DMS 273 treated with DMSO at 0.1 percent for 48 hours (cell line): Measurements from ENCODE around the gene DEPDC7.
A peak's percentile ranks its signal among the peaks of the same experiment; 100 is the strongest.
"Not testable (repeated sequence)": the region's sequence is repeated elsewhere in the genome, so short reads cannot be mapped to it uniquely, and the experiment has no call there.

ENCODE experiments used
- DNase-seq: peaks from one replicate; lab custom pipeline; 2025; lab: John Stamatoyannopoulos, UW

Gene DEPDC7

DNA sequence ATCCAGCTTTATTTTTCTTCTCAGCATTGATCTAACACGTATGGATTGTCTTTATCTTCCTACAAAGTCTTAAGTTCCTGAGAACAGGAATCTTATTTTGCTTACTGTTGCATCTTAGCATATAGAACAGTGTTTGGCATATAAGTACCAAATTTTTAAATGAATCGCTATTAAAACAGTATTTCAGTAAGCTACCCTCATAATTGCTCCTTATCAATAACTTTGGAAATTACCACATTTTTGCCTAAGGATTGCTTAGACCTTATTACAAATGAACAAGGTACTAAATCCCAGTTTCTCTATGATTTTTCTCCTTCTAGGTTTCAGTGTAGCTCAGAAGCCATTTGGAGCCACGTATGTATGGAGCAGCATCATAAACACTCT lies 9.7 kb downstream of the DEPDC7 start:
- DNase-seq = no peak

DNA sequence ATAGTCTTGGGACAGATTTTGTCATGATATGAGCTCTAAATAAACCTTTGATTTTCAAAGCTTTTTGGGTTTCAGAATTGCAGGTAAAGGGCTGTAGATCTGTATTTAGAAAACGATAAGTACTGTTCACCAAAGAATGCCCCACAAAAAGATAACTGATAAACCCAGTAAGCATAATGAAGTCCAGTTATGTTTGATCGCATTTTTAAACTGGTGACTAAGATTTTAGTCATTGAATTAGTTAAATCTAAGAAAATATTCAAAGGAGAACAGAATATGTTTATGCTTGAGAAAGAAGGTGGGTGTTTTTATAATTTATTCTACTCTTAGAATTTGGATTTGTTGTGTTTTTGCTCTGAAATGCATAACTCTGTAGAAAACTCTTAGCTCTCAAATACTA lies 11.6 kb downstream of the DEPDC7 start:
- no peak for DNase-seq

DNA sequence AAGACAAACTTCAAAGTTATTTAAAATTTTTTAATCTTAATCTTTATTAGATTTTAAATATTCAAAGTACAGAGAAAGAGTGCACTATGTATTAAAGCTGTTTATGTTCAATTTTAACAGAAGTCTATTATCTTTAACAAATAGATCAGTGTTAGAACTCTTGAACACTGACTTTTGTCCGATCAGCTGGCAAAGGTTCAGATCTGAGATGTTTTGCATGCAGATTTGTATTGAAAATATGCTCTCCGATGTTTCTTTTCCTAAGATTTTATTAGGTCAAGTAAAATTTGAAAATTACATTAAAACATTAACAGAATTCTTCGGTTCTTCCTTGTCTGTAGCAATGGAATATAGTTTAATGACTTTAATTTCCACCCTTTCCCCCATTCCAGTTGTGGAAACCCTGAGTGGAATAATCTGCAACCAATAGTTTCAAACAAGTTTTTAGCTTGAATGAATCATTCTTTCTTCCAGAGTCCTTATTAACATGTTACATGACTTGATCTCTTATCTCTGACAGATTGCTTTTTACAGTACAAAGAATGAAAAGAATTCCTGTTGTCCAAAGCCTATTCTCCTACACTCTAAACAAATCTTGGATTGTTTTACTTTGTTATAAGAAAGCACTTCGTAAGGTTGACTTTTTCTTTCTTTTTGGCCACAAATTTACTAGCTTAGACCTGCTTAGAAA lies 12.3 kb downstream of the DEPDC7 start:
- no peak for DNase-seq

DNA sequence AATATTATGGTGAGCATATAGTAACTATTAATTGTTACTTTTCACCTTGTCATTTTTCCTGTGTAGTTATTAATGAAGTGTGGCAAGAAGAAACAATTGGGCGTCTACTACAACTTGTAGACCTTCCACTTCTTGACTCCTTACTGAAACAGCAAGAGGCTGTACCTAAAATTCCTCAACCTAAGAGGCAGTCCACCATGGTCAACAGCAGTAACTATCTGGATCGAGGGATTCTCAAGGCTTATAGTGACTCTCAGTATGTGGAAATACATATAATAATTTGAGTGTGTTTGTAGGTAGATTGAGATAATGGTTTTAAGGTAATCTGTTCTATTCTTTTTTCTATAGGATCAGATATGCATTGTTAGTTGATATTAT lies 12.8 kb downstream of the DEPDC7 start:
- DNase-seq = no peak

DNA sequence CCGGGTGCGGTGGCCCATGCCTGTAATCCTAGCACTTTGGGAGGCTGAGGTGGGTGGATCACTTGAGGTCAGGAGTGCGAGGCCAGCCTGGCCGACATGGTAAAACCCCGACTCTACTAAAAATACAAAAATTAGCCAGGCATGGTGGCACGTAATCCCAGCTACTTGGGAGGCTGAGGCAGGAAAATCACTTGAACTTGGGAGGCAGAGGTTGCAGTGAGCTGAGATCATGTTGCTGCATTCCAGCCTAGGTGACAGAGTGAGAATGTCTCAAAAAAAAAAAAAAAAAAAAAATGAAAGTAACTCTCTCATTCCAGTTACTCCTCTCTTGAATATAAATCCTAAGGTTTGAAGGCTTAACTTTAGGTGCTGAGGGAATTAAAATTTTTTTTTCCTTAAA lies 13.5 kb downstream of the DEPDC7 start:
- DNase-seq = not testable (repeated sequence)

DNA sequence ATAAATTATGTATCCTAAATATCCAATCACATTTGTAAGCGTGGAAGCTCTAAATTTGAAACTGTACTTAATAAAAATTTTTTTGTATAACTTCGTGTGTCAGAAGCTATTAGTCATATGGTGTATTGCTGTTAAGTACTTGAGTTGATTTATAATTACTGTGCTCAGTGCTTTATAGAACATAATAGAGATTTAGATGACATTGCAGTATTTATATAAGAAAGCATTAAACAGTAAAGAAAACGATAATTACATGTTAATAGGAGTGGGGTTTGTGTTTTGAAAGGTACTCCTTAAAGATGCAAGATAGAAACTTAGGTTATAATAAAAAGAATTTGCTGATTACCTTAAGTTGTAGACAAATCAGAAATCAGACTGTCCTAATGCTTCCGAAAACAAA lies 17.8 kb downstream of the DEPDC7 start:
- DNase-seq = no peak

DNA sequence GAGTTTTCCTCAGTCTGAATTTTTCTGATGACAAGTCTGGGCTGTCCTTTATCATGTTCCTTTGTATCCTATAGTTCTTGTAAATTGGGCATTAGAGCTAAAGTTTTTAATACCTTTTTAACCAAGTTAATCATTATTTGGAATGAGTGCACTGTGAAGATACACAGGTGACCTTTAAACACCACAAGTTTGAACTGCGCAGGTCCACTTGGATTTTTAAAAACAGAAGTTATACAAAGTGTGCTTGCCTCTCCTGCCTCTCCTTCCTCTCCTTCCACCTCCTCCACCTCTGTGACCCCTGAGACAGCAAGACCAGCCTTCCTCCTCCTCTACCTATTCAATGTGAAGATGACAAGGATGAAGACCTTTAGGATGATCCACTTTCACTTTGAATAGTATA lies 19.3 kb downstream of the DEPDC7 start:
- DNase-seq = no peak

DNA sequence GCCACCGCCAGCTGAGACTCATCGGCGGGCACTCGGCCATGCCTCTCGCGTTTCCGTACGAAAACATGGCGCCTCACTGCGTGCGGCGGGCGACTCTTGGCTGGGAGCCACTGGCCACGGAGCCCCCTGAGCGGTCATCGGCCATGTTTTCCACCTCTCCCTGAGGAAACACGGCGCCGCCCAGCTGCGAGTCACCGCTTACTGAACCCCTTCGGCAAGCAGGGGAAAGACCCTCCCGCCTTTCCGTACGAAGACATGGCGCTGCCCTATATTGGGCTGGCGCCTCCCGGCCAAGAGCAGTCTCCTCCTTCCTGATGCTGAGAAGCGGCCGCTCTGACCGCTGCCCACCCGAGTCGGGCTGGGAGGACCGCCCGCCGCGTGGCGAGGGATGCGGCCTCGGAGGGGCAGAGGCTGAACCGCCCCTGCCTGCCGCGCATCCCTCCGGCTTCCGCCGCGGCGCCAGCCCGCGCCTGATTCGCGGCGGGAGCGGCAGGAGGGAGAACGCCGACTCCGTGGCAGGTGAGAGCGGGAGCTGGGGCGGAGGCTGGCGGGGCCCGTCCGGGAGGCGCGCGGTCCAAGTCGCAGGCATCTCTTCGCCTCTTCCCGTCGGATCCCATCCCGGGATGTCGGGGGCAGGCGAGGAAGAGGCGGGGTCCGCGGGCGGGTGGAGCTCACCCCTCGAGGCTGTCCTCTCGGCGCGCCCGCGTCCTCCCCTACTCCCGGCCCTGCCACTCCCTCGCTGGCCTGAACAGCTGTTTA lies 23.8 kb downstream of the DEPDC7 start, which contains the start of gene TCP11L1:
Gene TCP11L1, plus strand, starts transcription at position 299 of the 759 bp plus-strand sequence. CDS start 4,202 bp downstream, outside the sequence.
- DNase-seq = peak; percentile 63

DNA sequence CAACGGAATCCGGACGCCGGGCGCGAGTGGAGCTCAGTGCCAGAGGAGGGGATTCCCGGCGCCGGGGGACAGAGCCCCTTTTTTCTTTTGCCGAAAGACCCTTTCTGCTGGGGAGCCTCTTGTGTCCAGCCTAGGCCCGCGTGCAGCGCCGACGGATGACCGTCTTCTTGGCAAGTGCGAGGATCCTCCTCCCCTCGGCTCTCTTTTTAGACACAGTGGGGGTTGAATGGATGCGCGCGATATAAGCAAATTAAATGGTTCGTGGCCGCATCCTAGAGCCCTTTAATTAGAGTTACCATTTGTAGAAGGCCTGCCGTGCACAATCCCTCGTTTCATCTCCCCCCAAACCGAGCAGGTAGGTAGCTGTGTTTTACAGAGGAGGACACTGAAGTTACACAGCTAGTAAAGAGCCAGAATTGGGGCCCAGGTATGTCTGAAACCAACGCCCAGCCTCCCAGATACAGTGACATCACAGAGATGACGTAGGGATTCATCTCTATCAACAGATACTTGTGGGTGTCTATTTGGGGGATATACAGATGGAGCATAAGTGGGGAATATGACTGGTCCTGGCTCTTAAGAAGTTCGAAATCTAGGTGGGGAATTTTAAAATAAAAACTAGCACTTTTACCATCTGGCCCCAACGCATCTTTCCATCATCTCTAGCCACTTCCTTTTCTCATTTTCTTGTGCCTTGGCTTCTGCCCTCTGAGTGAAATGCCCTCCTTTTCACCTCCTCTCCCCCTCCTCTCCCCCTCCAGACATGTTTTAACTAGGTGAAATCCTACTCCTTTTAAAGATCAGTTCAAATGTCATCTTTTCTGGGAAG lies 24.6 kb downstream of the DEPDC7 start:
- DNase-seq = no peak

DNA sequence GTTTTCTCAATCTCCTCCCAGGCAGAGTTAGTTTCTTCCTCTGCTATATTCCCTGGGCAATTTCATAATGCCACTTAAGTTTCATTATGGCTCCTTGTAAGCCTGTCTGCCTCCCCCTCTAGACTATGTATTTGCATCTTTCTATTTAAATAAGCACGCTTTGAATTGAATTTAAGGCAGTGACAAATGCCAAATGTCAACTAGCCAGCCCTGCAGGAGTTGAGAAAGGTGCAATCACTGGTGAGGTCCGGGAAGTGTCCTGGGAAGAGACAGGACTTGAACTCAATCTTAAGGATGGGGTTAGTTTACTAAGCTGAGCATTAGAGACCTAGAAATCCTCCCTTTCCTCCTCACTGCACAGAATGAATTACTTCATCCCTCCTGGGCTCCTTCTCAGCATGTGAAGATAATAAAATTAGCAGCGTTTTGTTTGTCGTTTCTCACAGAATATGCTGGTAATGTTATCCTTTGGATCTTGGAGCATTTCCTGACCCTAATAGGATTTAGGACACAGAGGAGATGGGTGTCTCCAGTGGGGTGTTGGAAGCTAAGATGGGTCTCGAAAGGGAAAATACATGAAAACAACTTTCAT lies 25.3 kb downstream of the DEPDC7 start:
- no peak for DNase-seq

DNA sequence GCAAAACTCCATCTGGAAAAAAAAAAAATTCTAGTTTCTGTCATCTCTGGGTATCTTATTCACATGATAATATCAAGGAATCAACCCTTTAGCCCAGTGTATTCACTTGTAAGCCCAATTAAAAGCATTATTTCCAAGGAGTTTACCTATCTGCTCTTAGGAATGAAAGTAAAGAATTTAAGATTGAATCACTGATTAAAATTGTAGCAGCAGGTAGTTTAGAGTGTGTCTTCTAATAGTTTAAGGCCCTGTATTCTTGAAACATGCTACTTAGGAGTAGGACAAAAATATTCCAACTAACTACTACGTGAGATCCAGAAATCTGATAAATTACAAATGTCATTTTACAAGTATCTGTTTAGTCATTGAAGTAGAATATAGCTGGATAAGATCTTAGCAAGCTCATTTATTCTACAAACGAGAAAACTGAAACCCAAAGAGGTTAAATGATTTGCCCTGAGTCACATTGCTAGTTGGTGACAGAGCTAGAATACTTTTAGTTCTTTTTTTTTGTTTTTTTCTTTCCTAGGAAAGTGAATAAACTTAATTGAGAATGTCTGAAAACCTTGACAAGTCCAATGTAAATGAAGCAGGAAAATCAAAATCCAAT lies 27.6 kb downstream of the DEPDC7 start:
- DNase-seq = no peak

DNA sequence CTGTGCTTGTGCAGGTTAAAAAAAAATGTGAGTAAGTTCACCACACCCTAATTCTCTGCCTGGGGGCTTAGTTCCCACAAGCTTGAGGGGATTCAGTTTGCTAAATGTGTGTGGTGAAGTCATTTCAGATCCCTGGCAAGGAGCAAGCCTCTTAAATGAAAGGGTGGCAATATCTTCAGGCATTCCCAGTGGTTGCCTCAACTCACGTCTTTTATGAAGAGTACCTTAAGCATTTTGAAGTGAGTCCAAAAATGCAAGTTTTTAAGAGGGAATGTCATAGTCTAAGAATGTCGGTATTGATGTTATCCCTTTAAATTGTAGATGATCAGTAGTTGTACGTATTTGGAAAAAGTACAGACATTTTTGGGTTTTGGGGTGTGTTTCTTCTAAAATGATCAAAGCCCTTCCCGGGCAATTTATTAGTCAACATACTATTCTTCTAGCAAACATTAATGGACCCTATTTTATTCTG lies 28.6 kb downstream of the DEPDC7 start:
- no peak for DNase-seq

DNA sequence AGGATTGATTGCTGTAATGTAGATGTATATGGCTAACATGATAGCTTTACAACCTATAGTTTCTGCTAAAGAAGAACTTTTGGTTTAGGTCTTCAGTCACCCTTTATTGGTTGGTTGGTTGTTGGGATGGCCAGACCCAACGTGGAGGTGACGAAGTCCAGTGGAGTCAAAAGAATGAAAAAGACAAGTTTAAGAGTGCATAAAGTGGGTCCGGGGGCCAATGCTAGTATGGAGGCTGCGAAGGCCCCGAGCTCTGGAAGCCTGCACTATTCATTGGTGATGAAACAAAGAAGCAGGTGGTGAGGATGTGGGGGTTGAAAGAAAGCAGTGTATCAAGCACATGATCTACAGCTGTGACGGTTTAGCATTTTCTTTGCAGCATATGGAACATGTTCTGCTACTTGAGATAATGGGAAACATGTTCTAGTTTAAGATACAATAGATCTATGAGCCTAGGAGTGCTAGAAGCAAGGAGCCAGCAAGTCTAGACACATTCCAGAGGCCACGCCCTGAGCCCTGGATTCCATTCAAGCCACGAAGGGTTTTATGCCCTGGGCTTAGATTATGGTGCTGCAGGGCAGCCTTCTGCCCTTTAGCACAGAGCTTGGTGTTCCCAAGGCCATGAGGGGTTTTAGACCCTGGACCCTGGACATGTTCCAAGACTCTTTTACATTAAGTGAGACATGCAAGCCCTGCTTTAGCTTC lies 30.0 kb downstream of the DEPDC7 start:
- no peak for DNase-seq

DNA sequence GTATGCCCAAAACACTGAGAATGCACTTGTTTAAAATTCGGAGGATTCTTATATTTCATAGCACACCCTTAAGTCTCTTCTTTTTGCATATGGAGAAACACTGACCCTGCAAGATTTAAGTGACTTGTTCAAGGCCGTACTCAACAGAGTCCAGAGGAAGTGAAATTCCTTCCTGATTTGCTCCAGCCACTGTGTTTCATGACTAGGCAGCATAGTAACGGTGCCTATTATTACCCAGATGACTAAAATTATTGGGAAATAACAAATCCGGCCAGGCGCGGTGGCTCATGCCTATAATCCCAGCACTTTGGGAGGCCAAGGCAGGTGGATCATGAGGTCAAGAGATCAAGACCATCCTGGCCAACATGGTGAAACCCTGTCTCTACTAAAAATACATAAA lies 33.0 kb downstream of the DEPDC7 start:
- DNase-seq = not testable (repeated sequence)

DNA sequence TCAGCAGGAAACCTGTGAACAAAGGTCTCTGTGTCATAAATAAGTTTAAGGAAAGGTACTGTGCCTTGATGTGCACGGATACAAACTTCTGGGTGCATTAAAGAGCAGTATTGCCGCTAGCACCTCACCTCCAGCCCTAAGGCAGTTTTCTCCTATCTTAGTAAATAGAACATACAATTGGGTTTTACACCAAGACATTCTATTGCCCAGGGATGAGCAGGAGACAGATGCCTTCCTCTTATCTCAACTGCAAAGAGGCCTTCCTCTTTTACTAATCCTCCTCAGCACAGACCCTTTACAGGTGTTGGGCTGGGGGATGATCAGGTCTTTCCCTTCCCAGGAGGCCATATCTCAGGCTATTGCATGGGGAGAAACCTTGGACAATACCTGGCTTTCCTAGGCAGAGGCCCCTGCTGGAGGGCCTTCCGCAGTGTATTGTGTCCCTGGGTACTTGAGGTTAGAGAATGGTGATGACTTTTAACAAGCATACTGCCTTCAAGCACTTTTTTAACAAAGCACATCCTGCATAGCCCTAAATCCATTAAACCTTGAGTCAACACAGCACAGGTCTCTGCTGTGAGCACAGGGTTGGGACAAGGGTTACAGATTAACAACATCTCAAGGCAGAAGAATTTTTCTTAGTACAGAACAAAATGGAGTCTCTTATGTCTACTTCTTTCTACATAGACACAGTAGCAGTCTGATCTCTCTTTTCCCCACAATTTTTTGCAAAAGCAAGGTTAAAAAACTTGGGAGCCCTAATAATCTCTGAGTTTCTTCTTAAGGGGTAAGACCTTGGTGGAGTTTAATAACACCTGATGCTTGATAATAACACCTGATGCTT lies 34.1 kb downstream of the DEPDC7 start:
- not testable (repeated sequence) for DNase-seq

DNA sequence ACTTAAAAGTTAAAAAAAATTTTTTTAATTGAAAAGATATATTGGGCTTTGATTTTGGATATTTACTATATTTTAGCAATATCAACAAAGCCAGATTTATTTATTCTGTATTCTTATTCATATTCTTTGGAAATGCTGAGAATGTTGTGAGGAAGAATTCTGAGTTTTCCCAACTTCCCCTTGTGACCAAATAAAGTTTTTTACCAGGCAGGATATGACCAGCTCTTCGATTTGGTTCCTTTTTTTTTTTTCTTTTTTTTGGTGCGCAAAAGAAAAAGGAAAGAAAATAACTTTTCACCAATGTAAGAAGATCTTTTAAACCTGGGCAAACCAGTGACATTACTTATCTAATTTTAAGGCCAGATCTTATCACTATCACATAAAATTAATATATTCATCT lies 36.6 kb downstream of the DEPDC7 start:
- DNase-seq = no peak

DNA sequence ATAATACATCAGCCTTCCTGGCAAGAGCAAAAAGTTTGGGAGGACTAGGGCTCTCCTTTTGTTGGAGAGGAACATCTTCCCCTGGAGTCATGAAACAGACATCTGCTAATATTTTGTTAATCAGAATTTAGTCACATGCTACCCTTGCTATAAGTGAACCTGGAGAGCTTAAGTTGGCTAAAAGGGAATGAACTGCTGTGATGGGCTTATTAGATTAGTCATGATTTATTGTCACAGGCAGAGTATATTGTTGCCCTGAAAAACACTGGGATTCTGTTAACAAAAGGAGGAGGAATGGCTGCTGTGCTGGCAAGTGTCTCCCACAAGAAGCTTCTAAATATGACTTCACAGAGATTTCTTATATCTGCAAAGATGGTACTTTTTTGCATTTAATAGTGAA lies 39.7 kb downstream of the DEPDC7 start:
- no peak for DNase-seq

DNA sequence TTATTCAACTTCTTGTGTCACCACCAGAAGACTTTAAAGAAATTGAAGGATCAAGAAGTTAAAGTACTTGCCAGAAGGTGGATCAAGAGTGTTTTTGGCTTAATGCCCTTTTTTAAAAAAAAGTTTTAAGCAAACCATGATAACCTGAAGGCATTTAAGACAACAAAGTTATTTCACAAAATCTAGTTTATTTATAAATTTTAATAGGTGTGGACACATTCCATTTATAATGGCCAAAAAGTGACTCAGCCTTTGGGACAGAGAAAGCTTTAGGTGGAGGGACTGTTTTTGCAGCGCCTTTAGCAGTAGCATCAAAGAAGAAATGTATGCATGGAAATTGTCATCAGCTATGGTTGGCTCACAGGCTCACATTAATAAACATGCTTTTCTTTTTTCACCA lies 41.6 kb downstream of the DEPDC7 start:
- no peak for DNase-seq

DNA sequence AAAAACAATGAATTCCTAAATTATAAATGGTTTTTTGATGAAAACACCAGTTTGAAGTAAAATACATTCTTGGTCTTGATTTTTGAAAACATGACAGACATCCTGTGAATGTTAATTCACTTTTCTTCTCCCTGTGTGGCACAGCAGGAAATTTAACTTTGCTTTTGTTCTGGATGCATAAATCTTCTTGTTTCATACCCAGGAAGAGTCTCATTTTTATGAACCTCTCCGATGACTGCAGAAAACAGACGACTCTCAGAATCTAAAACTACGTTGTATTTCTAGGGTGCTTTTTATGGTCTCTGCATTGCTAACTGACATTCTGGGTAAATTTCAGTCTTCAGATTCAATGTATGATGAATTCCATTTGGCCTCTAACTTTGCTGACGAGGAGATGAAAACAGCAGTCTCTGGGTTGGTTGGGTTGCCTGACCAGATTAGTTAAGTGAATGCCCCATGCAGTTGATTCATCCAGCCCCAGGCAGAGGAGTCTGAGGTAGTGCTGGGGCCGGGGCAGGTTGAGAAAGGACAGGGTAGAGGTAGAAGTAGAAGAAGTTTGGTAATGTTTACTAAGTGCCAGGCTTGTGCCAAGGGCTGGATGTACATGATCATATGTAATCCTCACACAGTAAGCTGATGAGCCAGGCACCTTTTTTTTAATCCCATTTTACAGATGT lies 43.8 kb downstream of the DEPDC7 start:
- DNase-seq = no peak

DNA sequence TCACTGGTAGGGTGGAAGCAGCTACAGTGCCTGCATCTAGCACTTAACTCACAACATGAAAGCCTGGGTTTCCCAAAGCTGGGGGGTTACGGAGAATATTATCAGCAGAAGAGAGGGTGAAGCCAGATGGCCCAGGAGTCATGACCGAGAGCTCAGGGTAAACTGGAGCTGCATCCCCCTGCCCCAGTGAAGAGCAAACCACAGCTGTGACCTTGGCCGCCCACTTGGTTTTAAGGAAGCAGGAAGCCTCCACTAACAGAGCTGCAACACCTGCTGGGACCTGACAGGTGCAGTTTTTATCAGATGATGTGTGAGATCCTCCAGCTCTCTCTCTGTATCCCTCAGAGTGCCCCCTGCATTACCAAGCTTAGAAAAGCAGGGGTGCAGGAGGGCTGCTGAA lies 44.6 kb downstream of the DEPDC7 start:
- DNase-seq = no peak
